Fibroblast of villous mesenchyme (primary cell): ENCODE data around the gene KCNN2. TPM values are rescaled to one million over a fixed set of nuclear protein-coding genes. Genes with fewer than 3 reads are reported as not detected.

ENCODE experiments used
- DNase-seq: peaks from one replicate; pipeline ENCODE4 v3.0.0-alpha.2; 2010; ENCODE audit warnings: low read depth
- H3K4me3 ChIP-seq: 2 replicates; pipeline ENCODE4 v1.5.1; 2011; ENCODE audit warnings: low read depth, mild to moderate bottlenecking, low read length
- CTCF ChIP-seq: IDR thresholded peaks from 2 replicates; pipeline ENCODE4 v1.5.1; 2012; ENCODE audit warnings: low read depth, mild to moderate bottlenecking, low read length; ENCODE audit not compliant: insufficient read depth
- total RNA-seq: library from RNA; depleted of rRNA; stranded (reverse); fragments of >200 nt; gene quantifications from 2 replicates; pipeline ENCODE4 v1.2.3, GENCODE V29; 2012

Gene KCNN2
- total RNA-seq, 1 donor: 2.6 TPM

DNA sequence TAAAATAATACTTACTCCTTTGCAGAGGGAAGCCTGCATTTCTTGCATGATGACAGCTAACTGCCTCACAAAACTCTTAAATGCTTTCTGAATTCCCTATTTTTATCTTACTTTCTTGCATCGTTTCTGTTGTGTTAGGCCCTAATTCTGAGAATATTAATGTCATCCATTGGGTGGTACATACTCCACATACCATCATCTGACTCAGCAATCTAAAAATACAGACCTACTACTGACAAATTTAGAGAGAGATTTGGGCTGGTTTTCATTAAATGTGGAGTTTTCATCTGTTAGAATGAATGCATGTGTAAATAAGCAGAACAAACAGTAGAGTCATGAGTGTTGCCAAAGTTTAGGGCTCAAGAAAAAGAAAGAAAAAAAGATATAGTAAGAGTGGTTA is 26.5 kb upstream of the KCNN2 start:
- no peak overlapping the region for H3K4me3 ChIP-seq
- TF ChIP-seq CTCF: no peak
- DNase-seq: no peak

DNA sequence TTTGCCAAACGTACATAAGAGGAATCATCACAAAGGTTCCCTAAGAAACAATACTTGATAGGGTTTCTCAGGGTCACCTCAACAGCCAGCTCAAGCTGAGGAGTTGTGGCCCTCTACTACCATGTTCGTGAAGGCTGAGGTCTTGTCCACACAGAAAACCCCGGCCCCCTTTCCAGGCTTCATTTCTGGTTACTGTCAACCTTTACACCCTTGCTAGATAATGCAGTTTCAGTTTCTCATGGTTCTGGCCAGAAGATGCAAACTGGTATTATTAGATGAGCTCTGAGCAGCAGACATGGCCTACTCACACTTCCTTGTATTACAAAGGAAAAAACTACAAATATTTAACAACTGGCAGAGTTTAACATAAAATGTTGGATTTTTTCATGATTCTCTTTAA is 22.8 kb upstream of the KCNN2 start:
- TF ChIP-seq CTCF: no peak
- H3K4me3 ChIP-seq: no peak overlapping the region
- DNase-seq: no peak

DNA sequence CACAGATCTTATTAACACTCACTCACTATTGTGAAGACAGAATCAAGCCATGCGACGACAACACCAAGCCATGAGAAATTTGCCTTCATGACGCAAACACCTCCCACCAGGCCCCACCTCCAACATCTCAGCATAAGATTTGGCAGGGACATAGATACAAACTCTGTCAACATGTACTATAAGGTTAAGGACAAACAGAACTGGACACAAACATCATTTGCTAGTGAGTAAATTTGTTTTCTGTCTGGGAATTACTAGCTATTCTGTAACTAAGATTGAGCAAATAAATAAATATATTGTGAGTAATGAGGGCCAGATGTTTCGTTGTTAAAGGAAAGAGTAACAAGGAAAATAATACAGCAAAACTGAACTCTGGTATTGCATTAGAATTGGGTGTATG is 15.7 kb upstream of the KCNN2 start:
- TF ChIP-seq CTCF: no peak

DNA sequence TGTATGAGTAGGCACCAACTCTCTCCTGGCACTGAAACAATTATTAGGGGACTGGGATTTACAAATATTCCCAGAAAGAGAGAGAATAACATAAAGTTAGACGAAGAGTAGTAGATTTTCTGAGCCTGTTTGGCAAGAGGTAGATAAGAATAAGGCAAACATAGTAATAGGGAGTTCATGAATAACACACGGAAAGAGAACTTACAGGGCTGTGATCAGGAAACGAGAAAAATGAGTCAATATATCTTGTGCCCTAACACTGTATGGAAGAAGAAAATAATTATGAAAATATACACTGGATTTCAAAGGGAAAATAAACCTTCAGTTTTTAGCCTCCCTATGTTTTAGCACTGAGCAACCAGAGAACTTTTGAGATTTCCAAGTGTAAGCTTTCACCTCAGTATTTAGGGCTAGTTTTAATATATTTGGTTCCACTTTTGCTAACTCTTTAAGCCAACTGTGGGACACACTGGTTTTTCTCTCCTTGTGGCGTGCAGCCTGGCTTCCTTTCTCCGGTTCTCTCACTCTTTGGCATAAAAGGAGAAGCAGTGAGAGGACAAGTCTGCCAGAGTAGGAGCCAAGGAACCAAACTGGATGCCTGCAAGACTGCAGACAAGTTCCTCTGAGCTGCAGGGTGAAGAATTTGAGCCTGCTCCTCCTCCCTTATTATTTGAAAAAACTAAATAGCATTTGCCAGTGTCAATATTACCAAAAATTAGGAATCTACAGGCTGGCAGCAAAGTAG is 6.6 kb upstream of the KCNN2 start:
- no peak for DNase-seq
- TF ChIP-seq CTCF: no peak
- H3K4me3 ChIP-seq: no peak overlapping the region

More for the DNA sequence above, 15.7 kb upstream of the KCNN2 start:
- no peak for DNase-seq
- no peak overlapping the region for H3K4me3 ChIP-seq

DNA sequence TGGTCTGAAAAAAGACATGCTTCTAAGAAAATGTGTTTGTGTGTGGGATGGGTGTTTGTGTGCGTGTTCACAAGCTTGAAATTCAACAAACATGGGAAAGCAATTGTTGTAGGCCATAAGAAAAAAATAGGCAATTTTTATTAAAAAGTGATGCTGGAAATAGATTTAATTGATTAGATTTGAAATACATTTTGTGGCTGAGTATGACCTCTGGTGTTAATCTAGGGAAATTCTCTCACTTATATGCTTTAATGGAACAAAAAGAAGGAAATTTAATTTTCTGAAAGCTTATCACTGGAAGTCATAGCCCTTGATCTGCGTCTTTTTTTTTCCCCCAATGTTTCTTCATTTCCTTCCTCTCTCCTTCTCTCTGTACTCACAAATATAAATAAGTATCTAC is 3.5 kb upstream of the KCNN2 start:
- no peak for DNase-seq
- H3K4me3 ChIP-seq: no peak overlapping the region
- TF ChIP-seq CTCF: peak; percentile 26

DNA sequence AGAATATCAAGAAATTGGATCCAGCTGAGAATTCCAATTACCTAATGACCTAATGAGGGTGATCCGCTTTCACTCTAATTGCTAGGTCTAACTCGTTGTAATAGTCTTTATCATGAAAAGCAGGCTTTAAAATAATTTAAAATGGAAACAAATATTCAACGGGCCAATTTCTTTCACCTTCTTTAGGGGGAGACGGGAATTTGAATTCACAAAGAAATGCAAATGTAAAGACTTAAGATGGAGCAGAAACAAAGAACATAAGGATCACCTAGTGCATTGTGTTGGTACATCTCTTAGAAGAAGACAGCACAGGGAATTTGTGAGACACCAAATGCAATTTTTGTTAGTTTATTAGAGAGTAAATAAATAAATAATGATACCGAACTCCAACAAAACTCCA is 1.5 kb upstream of the KCNN2 start:
- no peak for DNase-seq
- no peak overlapping the region for H3K4me3 ChIP-seq
- no peak for TF ChIP-seq CTCF
